ENCODE data around the gene MET.
"Not testable (repeated sequence)": the region's sequence is repeated elsewhere in the genome, so short reads cannot be mapped to it uniquely, and the experiment has no call there.

The MET gene

DNA sequence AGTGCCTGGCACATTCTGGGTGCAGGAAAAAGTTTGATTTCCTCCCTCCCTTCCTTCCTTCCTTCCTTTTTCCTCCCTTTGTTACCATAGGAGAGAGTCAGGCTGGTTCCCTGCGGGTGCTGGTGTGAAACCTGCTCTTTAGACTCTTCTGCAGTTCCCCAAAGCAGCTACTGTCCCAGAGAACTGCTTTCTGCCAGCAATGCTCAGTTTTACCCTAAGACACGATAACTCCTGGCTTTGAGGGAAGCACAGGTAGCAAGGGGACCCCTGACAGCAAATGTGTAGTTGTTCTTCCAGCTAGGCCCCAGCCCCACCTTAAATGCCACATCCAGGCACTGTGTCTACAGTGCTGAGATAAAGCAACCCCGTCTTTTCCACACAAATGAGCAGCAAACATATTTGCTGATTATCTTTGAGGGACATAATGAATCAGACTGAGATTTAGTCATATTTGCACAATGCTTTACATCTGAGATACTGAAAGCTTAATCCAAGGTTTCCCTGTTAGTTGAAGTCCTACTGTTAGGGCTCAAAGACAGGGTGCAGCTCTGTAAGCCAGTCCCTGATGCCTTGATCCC lies 55.5 kb downstream of the MET start:
- no peak for DNase-seq (ENCODE audit: low read depth in 2 of 2)

DNA sequence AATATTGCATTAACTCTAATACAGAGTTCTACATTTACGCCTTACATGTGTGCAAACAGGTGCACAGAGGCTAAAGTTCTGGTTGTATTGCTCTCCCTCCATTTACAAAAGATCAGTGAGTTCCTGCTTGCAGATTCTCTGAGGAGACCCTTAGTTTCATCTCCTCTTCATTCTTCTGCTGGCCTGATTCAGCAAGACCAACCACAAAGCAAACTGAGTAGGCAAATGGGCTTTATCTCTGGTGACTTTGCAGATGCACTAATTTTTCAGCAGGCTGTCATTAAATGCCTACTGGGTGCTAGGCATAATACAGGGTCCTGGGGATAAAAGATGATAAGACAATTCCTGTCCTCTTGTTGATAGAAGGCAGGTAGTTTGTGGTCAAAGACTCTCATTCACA lies 56.4 kb downstream of the MET start:
- no peak for DNase-seq (ENCODE audit: low read depth in 2 of 2)

DNA sequence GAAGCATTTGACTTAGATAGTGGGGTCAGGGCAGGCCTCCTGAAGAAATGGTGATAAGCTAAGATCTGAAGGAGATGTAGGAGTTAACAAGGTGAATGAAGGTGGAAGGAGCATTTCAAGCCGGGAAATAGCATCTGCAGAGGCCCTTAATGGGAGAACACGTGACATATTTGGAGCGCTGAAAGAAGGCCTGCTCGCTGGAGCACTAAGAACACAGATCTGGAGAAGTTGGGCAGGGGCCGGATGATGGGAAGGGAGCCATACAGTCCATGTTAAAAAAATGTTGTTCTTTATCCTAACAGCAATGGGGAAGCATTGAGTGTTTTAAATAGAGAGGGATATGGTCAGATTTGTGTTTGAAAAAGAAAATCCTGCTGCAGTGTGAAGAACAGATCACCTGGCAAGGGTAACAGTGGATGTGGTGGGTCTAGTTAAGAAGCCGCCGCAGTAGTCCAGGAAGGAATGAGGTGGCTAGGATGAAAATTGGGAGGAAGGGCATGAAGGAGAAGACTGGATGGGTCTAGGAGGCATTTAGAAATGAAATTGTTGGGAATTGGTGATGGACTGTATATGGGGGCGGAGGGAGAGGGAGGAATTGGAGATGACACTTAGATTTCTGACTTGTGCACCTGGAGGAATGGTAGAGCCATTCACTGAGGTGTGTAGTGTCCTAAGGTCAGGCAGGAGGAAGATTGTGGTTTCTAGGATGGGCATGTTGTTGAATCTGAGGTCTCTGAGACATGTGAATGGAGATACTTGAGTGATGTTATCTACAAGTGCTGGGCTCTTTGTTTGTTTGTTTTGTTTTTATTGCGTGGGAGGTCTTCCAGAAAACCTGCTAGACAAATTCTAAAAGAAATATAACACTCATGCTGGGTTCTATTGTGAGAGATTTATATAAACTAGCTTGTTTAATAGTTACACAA lies 58.4 kb downstream of the MET start:
- DNase-seq (ENCODE audit: low read depth in 2 of 2) = no peak

DNA sequence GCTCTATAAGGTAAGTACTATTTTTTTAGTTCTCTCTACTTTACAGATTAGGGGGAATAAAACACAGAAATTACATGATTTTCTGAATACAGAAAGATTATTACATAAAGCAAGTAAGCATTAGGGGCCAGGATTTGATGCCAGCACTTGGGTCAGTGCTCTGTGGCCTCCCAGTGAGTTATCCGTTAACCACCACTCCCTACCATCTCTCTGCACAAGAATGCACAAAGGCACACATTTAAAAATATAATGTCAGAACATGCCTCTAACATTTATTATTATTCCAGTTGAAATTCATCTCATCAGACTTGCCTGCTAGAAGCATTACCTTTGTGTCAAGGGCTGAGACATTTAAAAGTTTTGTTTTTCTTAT lies 59.0 kb downstream of the MET start:
- no peak for DNase-seq (ENCODE audit: low read depth in 2 of 2)

DNA sequence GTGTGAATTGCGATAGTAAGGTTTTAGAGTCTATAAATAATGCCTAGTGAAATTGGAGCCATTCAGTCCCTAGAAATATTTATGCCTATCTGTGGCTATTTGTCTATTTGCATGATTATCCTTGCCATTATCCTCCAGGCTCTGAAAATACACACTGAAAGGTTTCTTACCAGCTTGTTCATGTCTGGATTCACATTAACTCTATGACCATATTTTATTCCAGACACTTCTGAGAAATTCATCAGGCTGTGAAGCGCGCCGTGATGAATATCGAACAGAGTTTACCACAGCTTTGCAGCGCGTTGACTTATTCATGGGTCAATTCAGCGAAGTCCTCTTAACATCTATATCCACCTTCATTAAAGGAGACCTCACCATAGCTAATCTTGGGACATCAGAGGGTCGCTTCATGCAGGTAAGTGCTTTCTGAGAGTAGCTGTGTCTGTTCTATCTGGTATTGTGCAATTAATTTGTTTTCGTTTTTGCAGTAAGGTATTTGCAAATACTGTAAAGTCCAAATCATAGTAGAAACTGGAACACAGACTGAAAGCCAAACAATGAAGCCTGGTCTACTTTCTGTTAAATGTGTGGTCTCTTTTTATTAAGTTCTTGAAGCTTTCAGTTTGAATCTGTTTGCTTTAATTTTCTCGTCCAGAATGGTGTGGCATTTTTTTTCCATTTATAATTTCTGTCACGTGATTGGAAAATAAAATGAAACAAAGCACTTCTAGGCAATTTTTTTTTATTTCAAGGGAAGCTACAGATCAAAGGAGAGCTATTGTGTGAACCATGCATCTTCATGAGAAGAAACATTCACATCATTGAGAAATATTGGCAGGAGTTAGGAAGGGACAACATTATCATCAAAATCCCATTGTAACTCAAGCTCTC lies 59.7 kb downstream of the MET start:
- no peak for DNase-seq (ENCODE audit: low read depth in 2 of 2)

DNA sequence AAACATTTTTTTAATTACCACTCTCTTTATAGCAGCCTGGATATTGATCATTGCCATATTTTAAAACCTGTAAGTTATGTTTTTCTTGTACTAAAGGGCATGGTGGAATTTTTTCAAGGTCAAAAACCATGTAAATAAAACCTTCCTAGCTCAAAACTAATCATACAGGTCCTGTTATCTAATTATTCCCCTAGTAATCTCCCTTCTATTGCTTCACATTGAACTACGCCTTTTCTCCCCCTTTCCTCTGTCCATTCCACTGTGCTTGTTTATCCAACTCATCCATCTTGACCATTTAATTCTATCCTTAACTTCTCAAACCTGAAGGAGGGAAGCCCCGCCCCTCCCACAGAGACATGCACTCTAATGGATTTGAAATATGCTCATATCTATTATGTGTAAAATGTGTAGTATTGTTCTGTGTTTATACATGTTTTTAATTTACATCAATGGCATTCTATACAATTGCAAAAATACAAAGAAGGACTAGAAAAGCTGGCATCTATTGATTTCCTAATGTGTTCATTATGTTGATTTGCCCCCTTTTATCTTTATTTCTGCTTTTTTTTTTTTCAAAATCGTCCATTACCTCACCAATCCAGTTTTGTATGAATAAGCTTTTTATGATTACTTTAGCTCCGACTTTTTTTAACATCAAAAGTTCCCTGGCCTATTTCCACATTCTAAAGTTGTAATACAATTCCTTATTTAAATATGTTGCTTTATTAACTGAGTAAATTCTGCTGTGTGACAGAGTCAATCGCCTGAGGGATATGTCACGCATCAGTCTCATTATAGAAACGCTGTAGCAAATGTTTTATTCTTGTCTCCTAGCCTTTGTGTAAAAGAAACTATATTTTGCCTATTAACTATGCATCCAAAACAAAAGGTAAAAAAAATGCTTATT lies 61.0 kb downstream of the MET start:
- no peak for DNase-seq (ENCODE audit: low read depth in 2 of 2)

DNA sequence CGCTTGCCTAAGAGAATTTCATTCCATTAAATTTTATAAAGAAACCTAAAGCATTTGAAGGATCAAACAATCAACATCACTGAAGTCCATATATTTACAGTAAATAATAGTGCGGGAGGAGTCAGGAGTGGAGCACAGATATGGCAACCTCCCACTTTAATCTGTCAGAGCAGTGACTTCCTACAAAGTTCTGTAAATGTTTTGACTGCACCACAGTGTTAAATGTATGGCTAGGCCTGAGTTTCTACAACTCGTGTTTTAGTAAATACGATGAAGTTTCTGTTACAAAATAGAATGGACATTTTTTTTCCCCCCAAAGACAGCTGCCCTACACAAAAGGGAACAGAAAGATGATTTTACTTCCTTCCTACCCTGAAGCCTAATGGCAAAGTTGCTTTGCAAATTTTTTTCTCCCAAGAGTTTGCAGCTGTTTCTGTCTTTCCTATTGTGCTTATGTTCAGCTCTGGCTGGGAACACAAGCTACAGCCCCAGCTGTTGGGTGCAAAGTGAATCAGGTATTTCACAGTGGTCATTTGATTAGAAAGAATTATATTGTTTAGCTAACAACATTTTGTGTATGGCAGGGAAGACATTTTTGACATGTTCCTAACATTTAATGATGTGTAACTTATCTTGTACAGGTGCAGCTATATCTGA lies 62.1 kb downstream of the MET start:
- no peak for DNase-seq (ENCODE audit: low read depth in 2 of 2)

DNA sequence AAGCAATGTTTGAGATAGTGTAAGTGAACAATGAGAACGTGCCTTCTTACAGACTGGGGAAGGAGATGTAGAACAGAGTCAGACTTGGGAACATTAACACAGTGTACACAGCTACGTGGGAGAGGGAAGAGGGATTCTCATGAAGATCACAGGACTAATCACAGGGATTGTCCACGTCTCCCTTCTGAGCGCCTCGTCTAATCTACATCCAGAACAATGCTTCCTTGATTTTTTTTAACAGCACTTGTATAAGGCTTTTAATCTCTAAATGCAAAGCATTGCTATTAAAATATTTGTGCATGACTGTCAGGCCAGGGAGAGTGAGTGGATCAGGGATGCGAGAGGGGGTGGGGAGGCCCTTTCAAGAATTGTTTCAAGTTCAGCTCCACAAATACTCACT lies 62.7 kb downstream of the MET start:
- DNase-seq (ENCODE audit: low read depth in 2 of 2) = no peak

DNA sequence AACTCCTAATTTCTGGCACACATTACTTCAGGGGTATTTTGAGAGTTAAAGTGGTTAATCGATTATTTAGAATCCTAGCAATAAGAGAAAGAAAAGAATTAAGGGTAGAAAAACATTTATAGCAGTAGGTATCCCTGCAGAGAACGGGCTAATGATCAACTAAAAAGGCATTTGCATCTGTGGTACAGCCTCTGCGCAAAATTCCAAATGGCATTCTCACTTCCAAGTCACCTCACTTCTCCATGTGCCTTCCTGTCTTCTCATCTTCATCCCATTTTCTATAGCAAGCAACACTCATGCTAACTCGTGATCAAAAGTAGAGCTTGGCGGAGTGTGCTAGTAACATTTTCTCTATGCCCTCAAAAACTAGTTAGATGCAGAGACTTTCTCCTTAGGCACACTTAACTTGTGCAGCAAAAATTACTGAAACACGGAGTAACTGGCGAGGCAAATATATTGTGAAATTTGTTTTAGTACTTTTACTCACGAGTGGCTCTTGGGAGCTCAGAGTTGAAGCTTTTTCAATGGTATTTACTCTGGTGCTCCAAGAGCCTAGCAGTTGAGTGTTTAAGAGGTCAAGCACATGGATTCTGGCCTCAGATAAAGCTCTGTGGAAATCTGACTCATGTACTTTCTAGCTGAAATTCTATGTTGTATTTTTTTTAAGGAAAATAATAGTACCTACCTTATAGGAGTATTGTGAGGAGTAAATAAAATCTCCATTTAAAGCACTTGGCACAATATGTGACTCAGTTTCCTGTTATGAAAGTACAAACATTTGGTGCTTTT lies 65.1 kb downstream of the MET start:
- DNase-seq (ENCODE audit: low read depth in 2 of 2) = no peak

DNA sequence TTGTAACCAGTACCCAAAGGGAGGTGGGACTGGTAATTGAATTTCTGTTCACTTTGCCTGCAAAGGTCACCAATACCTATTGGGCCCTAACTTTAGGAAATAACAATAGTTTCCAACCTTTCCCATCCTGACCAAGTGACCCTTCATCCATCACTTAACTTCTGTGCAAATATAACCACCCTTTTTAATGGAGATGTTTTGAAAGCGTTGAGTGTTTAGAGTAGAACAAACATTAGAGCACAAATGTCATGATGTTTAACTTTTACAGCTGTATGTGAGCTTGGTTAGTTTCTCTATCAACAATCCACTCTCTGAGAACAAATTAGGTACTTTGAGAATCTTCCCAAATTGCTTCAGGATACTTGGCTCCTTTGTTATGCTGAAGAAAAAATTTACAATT lies 66.4 kb downstream of the MET start:
- DNase-seq (ENCODE audit: low read depth in 2 of 2) = no peak

DNA sequence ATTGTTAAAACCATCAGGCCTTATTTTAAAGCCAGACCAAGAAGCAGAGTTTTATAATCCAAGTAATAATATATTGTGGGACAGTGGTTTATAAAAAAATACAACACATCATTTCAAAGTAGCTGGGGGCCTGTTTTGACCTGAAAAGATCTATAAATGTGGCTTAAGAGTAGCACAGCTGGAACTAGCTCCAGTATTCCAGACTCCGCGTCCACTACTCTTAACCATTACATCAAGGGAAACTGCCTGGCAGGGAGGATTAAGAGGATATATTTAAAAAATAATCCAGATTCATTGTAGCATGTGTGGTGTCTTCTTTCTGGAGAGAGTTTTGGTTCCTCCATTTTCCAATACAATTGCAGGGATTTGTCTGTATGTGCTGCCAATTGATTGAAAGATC lies 67.3 kb downstream of the MET start:
- no peak for DNase-seq (ENCODE audit: low read depth in 2 of 2)

DNA sequence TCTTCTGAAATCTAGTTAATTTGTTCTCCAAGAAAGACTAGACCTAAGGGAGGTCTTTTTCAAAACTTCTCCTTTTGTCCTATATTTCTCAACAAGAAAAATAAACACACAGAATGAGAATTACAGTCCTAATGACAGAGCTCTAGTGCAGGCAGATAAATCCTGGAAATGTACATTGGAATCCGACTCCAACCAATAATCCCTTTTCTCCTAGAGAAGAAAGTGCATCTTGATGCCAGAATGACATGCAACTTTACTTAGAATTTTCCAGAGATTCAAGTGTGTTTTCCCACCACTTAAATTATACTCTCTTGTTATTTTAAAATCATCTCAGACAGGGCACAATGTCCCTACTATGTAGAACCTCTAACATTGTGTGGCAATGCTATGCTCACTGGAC lies 68.2 kb downstream of the MET start:
- no peak for DNase-seq (ENCODE audit: low read depth in 2 of 2)

DNA sequence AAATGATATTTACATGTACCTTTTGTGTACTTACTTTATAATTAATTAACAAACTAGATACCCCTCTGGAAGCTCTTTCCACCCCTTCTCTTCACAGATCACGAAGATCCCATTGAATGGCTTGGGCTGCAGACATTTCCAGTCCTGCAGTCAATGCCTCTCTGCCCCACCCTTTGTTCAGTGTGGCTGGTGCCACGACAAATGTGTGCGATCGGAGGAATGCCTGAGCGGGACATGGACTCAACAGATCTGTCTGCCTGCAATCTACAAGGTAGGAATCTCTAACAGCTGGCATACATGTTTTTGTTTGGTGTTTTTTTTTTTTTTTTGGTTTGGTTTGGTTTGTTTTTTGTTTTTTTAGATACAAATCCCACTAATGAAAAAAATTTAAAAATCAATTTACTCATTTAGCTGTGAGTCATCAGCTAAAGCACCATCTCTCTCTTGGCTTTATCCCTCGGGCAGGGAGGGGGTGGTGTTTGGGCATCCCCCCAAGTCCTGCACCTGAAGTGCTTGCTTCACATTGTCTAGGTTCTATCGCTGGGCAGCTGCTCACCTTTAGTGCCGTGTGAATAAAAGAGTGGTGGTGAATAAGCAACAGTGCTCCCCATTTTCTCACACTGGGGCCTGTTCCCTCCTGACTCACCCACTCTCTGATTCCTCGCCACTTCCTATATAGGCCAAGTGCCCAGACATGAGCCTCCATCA lies 68.9 kb downstream of the MET start:
- no peak for DNase-seq (ENCODE audit: low read depth in 2 of 2)

DNA sequence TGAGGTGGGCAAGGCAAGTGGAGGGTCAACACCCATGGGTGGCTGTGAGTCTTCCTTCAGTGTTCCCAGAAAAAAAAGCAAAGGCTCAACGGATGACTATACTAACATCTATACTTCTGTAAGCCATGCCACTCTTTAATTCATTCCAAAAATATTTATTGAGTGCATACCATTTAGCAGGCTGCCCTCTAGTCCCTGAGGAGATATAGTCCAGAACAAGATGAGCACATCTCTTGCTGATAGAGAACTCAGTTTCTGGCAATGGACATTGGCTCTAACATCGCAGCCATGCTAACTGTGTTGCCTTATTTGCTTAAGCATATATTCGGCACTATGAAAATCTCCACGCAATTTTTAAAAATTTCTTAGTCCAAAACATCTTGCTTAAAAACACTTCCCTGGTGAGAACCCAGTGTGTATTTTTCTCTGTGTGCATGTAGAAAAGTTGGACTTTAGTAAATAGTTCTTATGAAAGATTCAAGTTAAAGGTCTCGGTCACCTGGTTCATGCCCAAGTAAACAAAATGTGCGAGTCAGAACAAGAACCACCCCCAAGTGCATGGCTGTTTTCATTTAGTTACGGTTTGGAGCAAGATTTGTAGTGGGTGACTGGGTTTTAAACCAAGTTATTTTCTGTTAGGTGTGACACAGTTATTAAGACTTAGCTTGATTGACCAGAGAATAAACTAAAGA lies 69.8 kb downstream of the MET start:
- no peak for DNase-seq (ENCODE audit: low read depth in 2 of 2)

DNA sequence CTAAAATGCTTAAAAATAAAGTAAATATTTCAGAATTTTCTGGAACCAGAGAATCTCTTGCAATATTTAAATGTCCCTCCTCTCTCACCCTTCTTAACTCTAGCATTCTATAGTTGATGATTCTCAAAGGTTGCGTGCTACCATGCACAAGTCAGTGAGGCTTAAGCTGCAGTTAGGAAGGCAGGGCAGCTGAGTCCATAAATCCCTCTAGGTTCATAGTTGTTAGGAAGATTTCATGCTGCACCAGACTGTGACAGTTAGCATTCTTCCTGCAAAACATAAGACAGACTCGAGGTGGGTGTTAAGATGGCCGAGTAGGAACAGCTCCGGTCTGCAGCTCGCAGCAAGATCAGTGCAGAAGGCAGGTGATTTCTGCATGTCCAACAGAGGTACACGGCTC lies 70.6 kb downstream of the MET start:
- no peak for DNase-seq (ENCODE audit: low read depth in 2 of 2)

DNA sequence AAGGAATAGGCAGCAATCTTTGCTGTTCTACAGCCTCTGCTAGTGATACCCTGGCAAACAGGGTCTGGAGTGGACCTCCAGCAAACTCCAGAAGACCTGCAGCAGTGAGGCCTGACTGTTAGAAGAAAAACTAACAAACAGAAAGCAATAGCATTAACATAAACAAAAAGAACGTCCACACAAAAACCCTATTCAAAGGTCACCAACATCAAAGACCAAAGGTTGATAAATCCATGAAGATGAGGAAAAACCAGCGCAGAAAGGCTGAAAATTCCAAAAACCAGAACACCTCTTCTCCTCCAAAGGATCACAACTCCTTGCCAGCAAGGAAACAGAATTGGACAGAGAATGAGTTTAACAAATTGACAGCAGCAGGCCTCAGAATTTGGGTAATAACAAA lies 71.8 kb downstream of the MET start:
- not testable (repeated sequence) for DNase-seq (ENCODE audit: low read depth in 2 of 2)

DNA sequence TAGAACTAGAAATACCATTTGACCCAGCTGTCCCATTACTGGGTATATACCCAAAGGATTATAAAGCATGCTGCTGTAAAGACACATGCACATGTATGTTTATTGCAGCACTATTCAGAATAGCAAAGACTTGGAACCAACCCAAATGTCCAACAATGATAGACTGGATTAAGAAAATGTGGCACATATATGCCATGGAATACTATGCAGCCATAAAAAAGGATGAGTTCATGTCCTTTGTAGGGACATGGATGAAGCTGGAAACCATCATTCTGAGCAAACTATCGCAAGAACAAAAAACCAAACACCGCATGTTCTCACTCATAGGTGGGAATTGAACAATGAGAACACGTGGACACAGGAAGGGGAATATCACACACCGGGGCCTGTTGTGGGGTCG lies 74.4 kb downstream of the MET start:
- not testable (repeated sequence) for DNase-seq (ENCODE audit: low read depth in 2 of 2)

DNA sequence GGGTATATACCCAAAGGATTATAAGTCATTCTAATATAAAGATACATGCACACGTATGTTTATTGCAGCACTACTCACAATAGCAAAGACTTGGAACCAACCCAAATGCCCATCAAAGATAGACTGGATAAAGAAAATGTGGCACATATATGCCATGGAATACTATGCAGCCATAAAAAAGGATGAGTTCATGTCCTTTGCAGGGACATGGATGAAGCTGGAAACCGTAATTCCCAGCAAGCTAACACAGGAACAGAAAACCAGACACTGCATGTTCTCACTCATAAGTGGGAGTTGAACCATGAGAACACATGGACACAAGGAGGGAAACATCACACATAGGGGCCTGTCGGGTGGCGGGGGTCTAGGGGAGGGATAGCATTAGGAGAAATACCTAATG lies 79.1 kb downstream of the MET start:
- not testable (repeated sequence) for DNase-seq (ENCODE audit: low read depth in 2 of 2)
